ENCODE results near the gene RSU1. TPM values are rescaled to one million over a fixed set of nuclear protein-coding genes. Genes with fewer than 3 reads are reported as not detected.
A peak's percentile ranks its signal among the peaks of the same experiment; 100 is the strongest.

RSU1 gene
- polyA plus RNA-seq, 2 of the 4 experiments (the other 2 are of a cell fraction): 99.3 to 114 TPM

- TF ChIP-seq PBX3 (IDR thresholded peaks at IDR 0.05) (no peak), NR3C1 (IDR thresholded peaks at IDR 0.05) (no peak)
Observed at GRCh38 chr10:16854623-16855022, 37.4 kb upstream of the RSU1 start (continued).

GRCh38 chr10:16853809-16854208 lies 36.6 kb upstream of the RSU1 start:
- Histone ChIP-seq H3K4me1 (no peaks in the 10 kb centered on the region), H3K27ac (no peak overlapping the region), H3K4me2 (no peak overlapping the region), H3K4me3 (no peak overlapping the region), H3K9me3 (no peaks in the 10 kb centered on the region)
- POLR2A ChIA-PET: no interaction called here
- ATAC-seq (no peak), DNase-seq (ENCODE audit: low read depth in 1 of 2, low spot score in 1 of 2) (no peak), FAIRE-seq (no peak)
- TF ChIP-seq CEBPB (IDR thresholded peaks at IDR 0.05) (no peak), HOXA7 (CRISPR knock-in tag; IDR thresholded peaks at IDR 0.05) (no peak), CHD4 (IDR thresholded peaks at IDR 0.05; ENCODE audit: borderline replicate concordance) (no peak), TFCP2L1 (CRISPR knock-in tag; IDR thresholded peaks at IDR 0.05) (no peak), KDM5A (IDR thresholded peaks at IDR 0.05) (no peak), JUNB (IDR thresholded peaks at IDR 0.05) (no peak), HMGXB4 (CRISPR knock-in tag; IDR thresholded peaks at IDR 0.05; ENCODE audit: borderline replicate concordance) (no peak), ESRRA (IDR thresholded peaks at IDR 0.05; ENCODE audit: borderline replicate concordance, low read length) (no peak), EHF (CRISPR knock-in tag; IDR thresholded peaks at IDR 0.05) (no peak), EHMT2 (IDR thresholded peaks at IDR 0.05; ENCODE audit: low read depth) (no peak), HES2 (IDR thresholded peaks at IDR 0.05) (no peak), BHLHE40 (IDR thresholded peaks at IDR 0.05; ENCODE audit: low read depth, low read length) (no peak), GATA3 (IDR thresholded peaks at IDR 0.05; ENCODE audit: borderline replicate concordance) (no peak)
- WGBS (ENCODE audit: missing lambda C conversion rate): 66% methylated on average over 4 of the region's 4 CpGs
- CTCF ChIA-PET: interaction anchor here (0.7 to 2.1 kb wide), 11 partner anchors 9 to 403 kb away, joined by 3 to 13 read pairs (median 5); no protein-coding TSS in a partner anchor

- no peak overlapping the region for H3K27ac ChIP-seq
- no peak overlapping the region for H3K4me2 ChIP-seq
- ChIA-PET POLR2A (interaction anchor here (0.6 kb wide), 1 partner anchor 367 kb away, joined by 4 read pairs; no protein-coding TSS in a partner anchor), CTCF (interaction anchor here (0.6 to 2.1 kb wide), 18 partner anchors 9 to 411 kb away, joined by 3 to 13 read pairs (median 4); no protein-coding TSS in a partner anchor)
- 31% methylated on average over 4 of the region's 4 CpGs for WGBS (ENCODE audit: missing lambda C conversion rate)
- DNase-seq (ENCODE audit: low read depth in 1 of 2, low spot score in 1 of 2) (peak in 1 of 2 experiments; percentile 39), ATAC-seq (peak in 1 of 2 experiments; percentile 65; a peak in 1 of 6 replicates), FAIRE-seq (no peak)
- no peaks in the 10 kb centered on the region for H3K9me3 ChIP-seq
- H3K4me3 ChIP-seq: no peak overlapping the region
- TF ChIP-seq CTCF (IDR thresholded peaks at IDR 0.05) (peak; percentile 53), BCL3 (IDR thresholded peaks at IDR 0.05) (no peak), PBX3 (IDR thresholded peaks at IDR 0.05) (no peak), EHMT2 (IDR thresholded peaks at IDR 0.05; ENCODE audit: low read depth) (no peak), TP53 (CRISPR knock-in tag; IDR thresholded peaks at IDR 0.05) (no peak), SMC3 (IDR thresholded peaks at IDR 0.05) (peak; percentile 63), HEYL (CRISPR knock-in tag; IDR thresholded peaks at IDR 0.05) (no peak), ZFP36 (IDR thresholded peaks at IDR 0.05; ENCODE audit: borderline replicate concordance, partially characterized antibody) (no peak), RAD21 (conservative IDR thresholded peaks at IDR 0.05 in 1 of 2, IDR thresholded peaks at IDR 0.05 in 1 of 2) (peak; percentile 70 to 79), EP300 (IDR thresholded peaks at IDR 0.05) (no peak), CHD2 (IDR thresholded peaks at IDR 0.05; ENCODE audit: low read length, partially characterized antibody) (no peak), PHF8 (IDR thresholded peaks at IDR 0.05; ENCODE audit: borderline replicate concordance, low read depth) (no peak), HOXB13 (CRISPR knock-in tag; IDR thresholded peaks at IDR 0.05; ENCODE audit: low read depth) (no peak)
- H3K4me1 ChIP-seq: no peaks in the 10 kb centered on the region
Observed at GRCh38 chr10:16853201-16853600, 36.0 kb upstream of the RSU1 start.

All from A549 (cell line).